Measurements from ENCODE around the gene CCDC34.

GRCh38 chr11:27358296-27358695, 4.7 kb downstream of the CCDC34 start:
- TF ChIP-seq MAFK (IDR thresholded peaks at IDR 0.05; ENCODE audit: low read depth, low read length) = no peak
- TF ChIP-seq RAD21 (IDR thresholded peaks at IDR 0.05; ENCODE audit: low read length) = no peak
- no peak for TF ChIP-seq FOS (IDR thresholded peaks at IDR 0.05; ENCODE audit: low read depth, low read length)
- TF ChIP-seq RFX5 (IDR thresholded peaks at IDR 0.05; ENCODE audit: low read depth, low read length) = no peak
- TF ChIP-seq CTCF (conservative IDR thresholded peaks at IDR 0.05; ENCODE audit: low read depth, low read length) = no peak
- TF ChIP-seq BHLHE40 (IDR thresholded peaks at IDR 0.05; ENCODE audit: low read depth, low read length) = no peak

Measured in IMR-90 (cell line).